Measurements from ENCODE around the gene PHLDA2. TPM values are rescaled to one million over a fixed set of nuclear protein-coding genes. Genes with fewer than 3 reads are reported as not detected.

The PHLDA2 gene
- total and polyA plus RNA-seq, 2 experiments from 2014 or later = 3.8 to 16.5 TPM

DNA sequence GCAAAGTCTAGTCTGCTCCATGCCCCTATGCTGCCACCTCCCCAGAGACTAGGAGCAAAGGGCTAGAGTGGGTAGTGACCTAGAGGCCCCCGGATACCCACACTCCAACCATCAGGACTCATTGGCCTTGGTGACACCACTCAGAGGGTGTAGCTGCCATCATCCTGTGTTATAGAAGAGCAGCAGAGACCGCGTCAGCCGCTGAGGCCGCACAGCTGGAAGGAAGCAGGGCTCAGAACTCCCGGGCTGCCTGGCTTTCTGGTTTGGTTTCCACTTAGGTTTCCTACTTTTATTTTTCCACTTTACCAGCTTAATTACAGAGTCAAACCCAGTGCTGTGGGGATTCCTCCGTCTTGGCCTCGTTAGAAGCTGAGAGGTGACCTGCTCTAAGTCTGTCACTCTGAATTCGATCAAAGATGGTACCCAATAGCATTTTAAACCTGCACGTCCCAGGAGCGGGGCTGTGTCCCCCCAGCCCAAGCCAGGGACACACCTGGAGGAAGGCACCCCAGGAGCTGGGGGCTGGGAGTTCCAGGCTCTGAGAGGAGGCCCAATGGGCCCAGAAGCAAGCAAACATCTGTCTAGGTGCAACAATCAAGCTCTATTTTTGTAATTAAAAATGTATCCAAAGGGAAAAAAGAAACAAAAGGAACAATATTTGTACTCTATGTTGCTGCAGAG is 41.6 kb downstream of the PHLDA2 start:
- Histone ChIP-seq H3K36me3 (ENCODE audit: insufficient read depth) (no peaks in the 10 kb centered on the region), H2AFZ (no peak overlapping the region), H3K9me2 (ENCODE audit: insufficient read depth) (no peaks in the 10 kb centered on the region), H3K27ac (ENCODE audit: low read depth) (no peak overlapping the region), H4K20me1 (replicated peaks; ENCODE audit: insufficient read depth) (peaks cover 5% of the 10 kb centered on the region; the same call in 1 of the 2 replicates), H3K4me3 (no peak overlapping the region), H3K27me3 (ENCODE audit: insufficient read depth) (peaks cover 49% of the 10 kb centered on the region), H3K4me1 (ENCODE audit: insufficient read depth) (peaks cover 36% of the 10 kb centered on the region), H3F3A (replicated peaks; ENCODE audit: low read depth) (peaks cover 23% of the 10 kb centered on the region; the same call in 1 of the 2 replicates), H3K79me2 (replicated peaks; ENCODE audit: insufficient read depth) (no peaks in the 10 kb centered on the region), H3K4me2 (no peak overlapping the region)
- H3K9me3 Mint-ChIP-seq = 0 out of 3 replicates have a peak, but pooled peaks cover 3% of the 10 kb centered on the region
- no peak overlapping the region for H3K4me3 Mint-ChIP-seq
- peaks cover 6% of the 10 kb centered on the region; the same call in 2 of the 3 replicates for H3K36me3 Mint-ChIP-seq (ENCODE audit: low read depth)
- TF ChIP-seq ETS1 (IDR thresholded peaks at IDR 0.05) (no peak), EZH2 (IDR thresholded peaks at IDR 0.05; ENCODE audit: low read depth, unreplicated experiment) (no peak), ZNF114 (CRISPR knock-in tag; IDR thresholded peaks at IDR 0.05) (no peak), STAT1 (IDR thresholded peaks at IDR 0.05; ENCODE audit: unreplicated experiment) (no peak), NANOG (IDR thresholded peaks at IDR 0.05; ENCODE audit: borderline replicate concordance) (no peak), JUNB (IDR thresholded peaks at IDR 0.05; ENCODE audit: unreplicated experiment) (no peak)
- no peak overlapping the region for H3K27ac Mint-ChIP-seq
- DNase-seq (ENCODE audit: low spot score) = no peak
- ATAC-seq = no peak
- peaks cover 48% of the 10 kb centered on the region for H3K27me3 Mint-ChIP-seq (ENCODE audit: insufficient read depth, low read depth, poor library complexity)
- H3K4me1 Mint-ChIP-seq = peaks cover 20% of the 10 kb centered on the region

- Histone ChIP-seq H3K79me2 (replicated peaks; ENCODE audit: insufficient read depth) (no peaks in the 10 kb centered on the region), H3K27ac (ENCODE audit: low read depth) (no peak overlapping the region), H3K36me3 (ENCODE audit: insufficient read depth) (no peaks in the 10 kb centered on the region), H3K4me1 (ENCODE audit: insufficient read depth) (peaks cover 42% of the 10 kb centered on the region), H4K20me1 (replicated peaks; ENCODE audit: insufficient read depth) (peaks cover 5% of the 10 kb centered on the region; the same call in 1 of the 2 replicates), H3K9me2 (ENCODE audit: insufficient read depth) (no peaks in the 10 kb centered on the region), H2AFZ (no peak overlapping the region), H3K4me2 (peak overlapping the region; percentile 72), H3K27me3 (ENCODE audit: insufficient read depth) (peaks cover 56% of the 10 kb centered on the region), H3F3A (replicated peaks; ENCODE audit: low read depth) (peaks cover 21% of the 10 kb centered on the region; the same call in 1 of the 2 replicates), H3K4me3 (no peak overlapping the region; the same call in 1 of the 2 replicates)
- ATAC-seq (no peak), DNase-seq (ENCODE audit: low spot score) (no peak)
- peaks cover 54% of the 10 kb centered on the region for H3K27me3 Mint-ChIP-seq (ENCODE audit: insufficient read depth, low read depth, poor library complexity)
- peak overlapping the region; percentile 8; the same call in 2 of the 3 replicates for H3K4me3 Mint-ChIP-seq
- 0 out of 3 replicates have a peak, but pooled peaks cover 2% of the 10 kb centered on the region for H3K9me3 Mint-ChIP-seq
- no peak overlapping the region; the same call in 1 of the 2 replicates for H3K27ac Mint-ChIP-seq
- TF ChIP-seq ZNF114 (CRISPR knock-in tag; IDR thresholded peaks at IDR 0.05) = no peak
- TF ChIP-seq EZH2phosphoT487 (IDR thresholded peaks at IDR 0.05; ENCODE audit: unreplicated experiment) = no peak
- H3K4me1 Mint-ChIP-seq = peaks cover 26% of the 10 kb centered on the region
- H3K36me3 Mint-ChIP-seq (ENCODE audit: low read depth) = peaks cover 6% of the 10 kb centered on the region; the same call in 2 of the 3 replicates
These were observed 42.3 kb downstream of the PHLDA2 start for GRCh38 chr11:2886936-2887335.
